Measurements from ENCODE around the gene SKIDA1.

Gene SKIDA1

GRCh38 chr10:21535494-21535965 lies 10.0 kb upstream of the SKIDA1 start:
- H3K36me3 ChIP-seq (ENCODE audit: control insufficient read depth, insufficient read depth, low read length), result no peaks in the 10 kb centered on the region
- H2BK15ac ChIP-seq (replicated peaks; ENCODE audit: low read depth), result peak overlapping the region; percentile 3
- peak overlapping the region; percentile 88 for H3K4ac ChIP-seq (ENCODE audit: low read depth, low read length)
- peak overlapping the region; percentile 15 for H3K23ac ChIP-seq (ENCODE audit: low read length)
- H3K18ac ChIP-seq (ENCODE audit: low read length), result peak overlapping the region; percentile 99
- H3K4me2 ChIP-seq (ENCODE audit: low read length), result peak overlapping the region; percentile 69
- H4K5ac ChIP-seq (ENCODE audit: low read length), result no peak overlapping the region
- H3K9ac ChIP-seq (ENCODE audit: low read length), result peak overlapping the region; percentile 91
- H3K4me3 ChIP-seq (ENCODE audit: low read length), result peak overlapping the region; percentile 66
- H3K79me1 ChIP-seq (ENCODE audit: low read length), result peaks cover 2% of the 10 kb centered on the region
- no peak overlapping the region for H2AK5ac ChIP-seq (ENCODE audit: low read length)
- peak overlapping the region; percentile 91 for H3K56ac ChIP-seq (ENCODE audit: low read length)
- H2BK120ac ChIP-seq (ENCODE audit: low read depth, low read length), result peak overlapping the region; percentile 99
- DNase-seq, result no peak
- peak overlapping the region; percentile 93 for H3K27ac ChIP-seq (ENCODE audit: low read depth, low read length)
- WGBS (ENCODE audit: extremely low coverage, insufficient coverage, low lambda C conversion rate), result no CpG with 5 or more reads among the region's 9 CpGs
- H3K79me2 ChIP-seq (ENCODE audit: control insufficient read depth, insufficient read depth, low read length), result peaks cover 26% of the 10 kb centered on the region
- no peaks in the 10 kb centered on the region for H3K27me3 ChIP-seq (ENCODE audit: insufficient read depth, low read length, poor library complexity)
- no peak overlapping the region for H4K8ac ChIP-seq (ENCODE audit: low read depth, low read length)
- H3K4me1 ChIP-seq (ENCODE audit: control insufficient read depth, low read depth, low read length), result peaks cover 5% of the 10 kb centered on the region
- H2BK5ac ChIP-seq (ENCODE audit: low read length), result no peak overlapping the region

- no CpG with 5 or more reads among the region's 96 CpGs for WGBS (ENCODE audit: extremely low coverage, insufficient coverage, low lambda C conversion rate)
- peak overlapping the region; percentile 99 for H2BK120ac ChIP-seq (ENCODE audit: low read depth, low read length)
- H3K4me3 ChIP-seq (ENCODE audit: low read length), result peak overlapping the region; percentile 89
- peak overlapping the region; percentile 15 for H3K23ac ChIP-seq (ENCODE audit: low read length)
- H3K79me2 ChIP-seq (ENCODE audit: control insufficient read depth, insufficient read depth, low read length), result peaks cover 26% of the 10 kb centered on the region
- peak overlapping the region; percentile 69 for H3K4me2 ChIP-seq (ENCODE audit: low read length)
- DNase-seq, result peak; percentile 87
- peak overlapping the region; percentile 83 for H4K8ac ChIP-seq (ENCODE audit: low read depth, low read length)
- H3K18ac ChIP-seq (ENCODE audit: low read length), result peak overlapping the region; percentile 99
- H2BK5ac ChIP-seq (ENCODE audit: low read length), result peak overlapping the region; percentile 85
- H2AK5ac ChIP-seq (ENCODE audit: low read length), result no peak overlapping the region
- H3K56ac ChIP-seq (ENCODE audit: low read length), result peak overlapping the region; percentile 97
- no peak overlapping the region for H4K5ac ChIP-seq (ENCODE audit: low read length)
- no peaks in the 10 kb centered on the region for H3K36me3 ChIP-seq (ENCODE audit: control insufficient read depth, insufficient read depth, low read length)
- H3K27ac ChIP-seq (ENCODE audit: low read depth, low read length), result peak overlapping the region; percentile 98
- H3K9ac ChIP-seq (ENCODE audit: low read length), result peak overlapping the region; percentile 92
- peak overlapping the region; percentile 3 for H2BK15ac ChIP-seq (replicated peaks; ENCODE audit: low read depth)
- H3K4me1 ChIP-seq (ENCODE audit: control insufficient read depth, low read depth, low read length), result peaks cover 5% of the 10 kb centered on the region
- H3K79me1 ChIP-seq (ENCODE audit: low read length), result peaks cover 2% of the 10 kb centered on the region
- no peaks in the 10 kb centered on the region for H3K27me3 ChIP-seq (ENCODE audit: insufficient read depth, low read length, poor library complexity)
- H3K4ac ChIP-seq (ENCODE audit: low read depth, low read length), result peak overlapping the region; percentile 99
Observed at GRCh38 chr10:21534604-21535493, 9.4 kb upstream of the SKIDA1 start.

DNA sequence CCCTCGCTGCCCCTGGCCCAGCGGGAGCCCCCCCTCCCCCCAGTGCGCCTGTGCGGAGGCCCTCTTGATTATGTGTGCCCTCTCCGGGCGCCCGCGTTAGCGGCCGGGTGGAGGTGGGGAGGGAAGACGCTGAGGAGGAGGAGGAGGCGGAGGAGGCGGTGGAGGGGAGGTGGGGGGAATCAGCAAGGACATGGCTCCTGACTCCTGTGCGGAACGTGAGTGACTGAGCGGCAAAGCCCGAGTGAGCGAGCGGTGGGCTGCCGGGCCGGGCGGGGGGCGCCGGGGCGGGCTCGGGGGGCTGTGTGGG lies 8.8 kb upstream of the SKIDA1 start:
- Histone ChIP-seq H3K4me3 (ENCODE audit: low read length) (peak overlapping the region; percentile 89), H2AK5ac (ENCODE audit: low read length) (no peak overlapping the region), H3K36me3 (ENCODE audit: control insufficient read depth, insufficient read depth, low read length) (no peaks in the 10 kb centered on the region), H2BK15ac (replicated peaks; ENCODE audit: low read depth) (no peak overlapping the region), H3K27ac (ENCODE audit: low read depth, low read length) (peak overlapping the region; percentile 98), H3K4me2 (ENCODE audit: low read length) (no peak overlapping the region), H4K5ac (ENCODE audit: low read length) (no peak overlapping the region), H3K4me1 (ENCODE audit: control insufficient read depth, low read depth, low read length) (peaks cover 5% of the 10 kb centered on the region), H3K56ac (ENCODE audit: low read length) (peak overlapping the region; percentile 97), H3K79me1 (ENCODE audit: low read length) (peaks cover 2% of the 10 kb centered on the region), H3K79me2 (ENCODE audit: control insufficient read depth, insufficient read depth, low read length) (peaks cover 26% of the 10 kb centered on the region), H3K18ac (ENCODE audit: low read length) (peak overlapping the region; percentile 99), H2BK120ac (ENCODE audit: low read depth, low read length) (peak overlapping the region; percentile 88), H4K8ac (ENCODE audit: low read depth, low read length) (peak overlapping the region; percentile 83), H3K27me3 (ENCODE audit: insufficient read depth, low read length, poor library complexity) (no peaks in the 10 kb centered on the region), H2BK5ac (ENCODE audit: low read length) (no peak overlapping the region), H3K4ac (ENCODE audit: low read depth, low read length) (peak overlapping the region; percentile 99), H3K23ac (ENCODE audit: low read length) (no peak overlapping the region), H3K9ac (ENCODE audit: low read length) (peak overlapping the region; percentile 92)
- DNase-seq, result no peak
- WGBS (ENCODE audit: extremely low coverage, insufficient coverage, low lambda C conversion rate), result no CpG with 5 or more reads among the region's 26 CpGs

DNA sequence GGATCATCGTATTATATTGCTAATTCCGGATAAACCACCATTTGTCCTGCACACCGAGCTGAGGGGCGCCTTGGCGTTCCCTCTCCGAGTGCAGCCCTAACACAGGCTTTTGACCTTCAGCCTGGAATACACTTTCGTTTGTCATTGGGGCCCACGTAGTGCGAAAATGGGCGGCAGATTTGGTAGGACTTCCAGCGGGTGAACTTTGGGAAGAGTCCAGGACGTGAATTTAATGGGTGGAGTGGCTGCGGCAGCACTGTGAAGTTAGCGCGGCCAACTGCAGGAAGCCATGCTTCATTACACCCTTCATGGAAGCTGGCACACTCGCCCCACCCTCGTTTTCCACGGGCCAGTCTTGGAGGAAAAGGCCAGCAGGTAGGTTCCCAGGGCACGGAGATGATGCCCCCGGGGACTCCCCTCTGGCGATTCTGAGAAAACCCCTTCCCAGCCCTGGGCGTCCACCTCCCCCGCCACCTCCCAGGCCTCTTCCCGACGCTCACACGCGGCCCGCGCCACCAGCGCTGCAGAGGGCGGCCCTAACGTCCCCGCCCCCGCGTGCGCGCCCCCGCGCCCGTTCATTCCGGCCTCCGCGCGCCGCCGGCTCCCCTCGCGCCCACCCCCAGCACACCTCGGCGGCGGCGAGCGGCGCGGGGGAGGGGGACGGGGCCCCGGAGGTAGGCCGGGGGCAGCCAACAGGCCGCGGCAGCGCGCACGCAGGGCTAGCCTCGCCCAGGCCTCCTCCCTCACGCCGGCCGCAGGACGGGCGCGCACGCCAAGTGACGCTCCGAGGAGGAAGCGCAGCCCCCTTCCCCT lies 8.2 kb upstream of the SKIDA1 start, which contains the start of gene MLLT10:
MLLT10 (plus strand) TSS at position 766 of the 813 bp plus-strand sequence. CDS start 413 bp downstream, outside the sequence.
- H4K5ac ChIP-seq (ENCODE audit: low read length), result no peak within 1 kb of the TSS
- peak; percentile 99 for DNase-seq
- peak within 1 kb of the TSS; percentile 99 for H3K4ac ChIP-seq (ENCODE audit: low read depth, low read length)
- no peaks in the 10 kb centered on the region for H3K27me3 ChIP-seq (ENCODE audit: insufficient read depth, low read length, poor library complexity)
- no peaks in the 10 kb centered on the region for H3K36me3 ChIP-seq (ENCODE audit: control insufficient read depth, insufficient read depth, low read length)
- H3K79me2 ChIP-seq (ENCODE audit: control insufficient read depth, insufficient read depth, low read length), result peaks cover 26% of the 10 kb centered on the region
- no peak within 1 kb of the TSS for H2BK15ac ChIP-seq (replicated peaks; ENCODE audit: low read depth)
- H3K23ac ChIP-seq (ENCODE audit: low read length), result peak within 1 kb of the TSS; percentile 38
- peak within 1 kb of the TSS; percentile 97 for H3K56ac ChIP-seq (ENCODE audit: low read length)
- H3K9ac ChIP-seq (ENCODE audit: low read length), result peak within 1 kb of the TSS; percentile 92
- H2BK120ac ChIP-seq (ENCODE audit: low read depth, low read length), result peak within 1 kb of the TSS; percentile 88
- H4K8ac ChIP-seq (ENCODE audit: low read depth, low read length), result peak within 1 kb of the TSS; percentile 83
- peak within 1 kb of the TSS; percentile 89 for H3K4me3 ChIP-seq (ENCODE audit: low read length)
- H3K18ac ChIP-seq (ENCODE audit: low read length), result peak within 1 kb of the TSS; percentile 99
- H3K79me1 ChIP-seq (ENCODE audit: low read length), result peaks cover 2% of the 10 kb centered on the region
- WGBS (ENCODE audit: extremely low coverage, insufficient coverage, low lambda C conversion rate), result no CpG with 5 or more reads among the region's 74 CpGs
- no peak within 1 kb of the TSS for H2AK5ac ChIP-seq (ENCODE audit: low read length)
- H2BK5ac ChIP-seq (ENCODE audit: low read length), result peak within 1 kb of the TSS; percentile 85
- H3K4me2 ChIP-seq (ENCODE audit: low read length), result peak within 1 kb of the TSS; percentile 69
- H3K4me1 ChIP-seq (ENCODE audit: control insufficient read depth, low read depth, low read length), result peaks cover 5% of the 10 kb centered on the region
- H3K27ac ChIP-seq (ENCODE audit: low read depth, low read length), result peak within 1 kb of the TSS; percentile 98

DNA sequence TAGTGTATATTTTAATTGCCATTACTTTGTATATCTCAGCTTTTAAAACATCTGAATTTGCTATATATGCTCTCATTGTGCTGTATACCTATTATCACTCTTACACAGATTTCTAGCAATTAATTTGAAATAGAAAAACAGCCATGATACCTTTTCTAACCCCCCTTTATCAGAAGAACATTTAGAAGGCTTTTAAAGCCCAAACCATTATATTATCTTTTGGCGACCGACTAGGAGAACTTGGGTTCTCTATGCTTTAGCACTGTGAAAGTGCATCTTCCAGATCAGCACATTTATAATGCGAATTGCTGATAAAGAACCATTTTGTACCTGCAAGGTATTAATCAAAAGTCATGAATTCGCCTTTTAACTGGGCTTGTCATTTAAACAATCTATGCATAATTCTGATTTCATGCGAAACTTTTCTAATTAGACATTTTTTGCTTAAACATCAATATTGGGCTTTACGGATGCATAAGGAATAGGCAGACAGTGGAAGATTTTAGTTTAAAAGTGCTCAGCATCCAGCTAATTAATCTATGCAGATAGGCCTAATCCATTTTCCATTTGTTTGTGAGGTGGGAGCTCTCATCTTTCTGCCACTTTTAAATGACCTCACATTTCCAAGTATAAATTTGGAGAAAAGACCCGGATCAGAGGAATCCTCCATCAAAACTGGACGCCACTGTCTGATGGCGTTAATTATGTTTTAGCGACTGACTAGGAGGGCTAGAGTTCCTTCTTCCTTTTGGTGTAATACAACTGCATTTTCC lies 7.4 kb upstream of the SKIDA1 start:
- no peak overlapping the region for H4K8ac ChIP-seq (ENCODE audit: low read depth, low read length)
- H4K5ac ChIP-seq (ENCODE audit: low read length), result no peak overlapping the region
- peaks cover 23% of the 10 kb centered on the region for H3K79me2 ChIP-seq (ENCODE audit: control insufficient read depth, insufficient read depth, low read length)
- H3K23ac ChIP-seq (ENCODE audit: low read length), result peak overlapping the region; percentile 38
- no peak overlapping the region for H3K4me3 ChIP-seq (ENCODE audit: low read length)
- H3K79me1 ChIP-seq (ENCODE audit: low read length), result peaks cover 2% of the 10 kb centered on the region
- H3K9ac ChIP-seq (ENCODE audit: low read length), result peak overlapping the region; percentile 69
- H3K27me3 ChIP-seq (ENCODE audit: insufficient read depth, low read length, poor library complexity), result no peaks in the 10 kb centered on the region
- no peak overlapping the region for H2BK15ac ChIP-seq (replicated peaks; ENCODE audit: low read depth)
- peak overlapping the region; percentile 1 for H2BK5ac ChIP-seq (ENCODE audit: low read length)
- H3K27ac ChIP-seq (ENCODE audit: low read depth, low read length), result peak overlapping the region; percentile 79
- no peak overlapping the region for H2AK5ac ChIP-seq (ENCODE audit: low read length)
- H3K36me3 ChIP-seq (ENCODE audit: control insufficient read depth, insufficient read depth, low read length), result no peaks in the 10 kb centered on the region
- DNase-seq, result no peak
- H3K4me1 ChIP-seq (ENCODE audit: control insufficient read depth, low read depth, low read length), result peaks cover 5% of the 10 kb centered on the region
- H3K18ac ChIP-seq (ENCODE audit: low read length), result peak overlapping the region; percentile 82
- peak overlapping the region; percentile 86 for H3K56ac ChIP-seq (ENCODE audit: low read length)
- H3K4ac ChIP-seq (ENCODE audit: low read depth, low read length), result peak overlapping the region; percentile 86
- H2BK120ac ChIP-seq (ENCODE audit: low read depth, low read length), result peak overlapping the region; percentile 33
- H3K4me2 ChIP-seq (ENCODE audit: low read length), result peak overlapping the region; percentile 14
- no CpG with 5 or more reads among the region's 10 CpGs for WGBS (ENCODE audit: extremely low coverage, insufficient coverage, low lambda C conversion rate)

Data from mesendoderm (in vitro differentiated cells).